HG03039 (cell line): ENCODE data around the gene WASHC2C.
"Not testable (repeated sequence)": the region's sequence is repeated elsewhere in the genome, so short reads cannot be mapped to it uniquely, and the experiment has no call there.

Experiments used
- ATAC-seq: cut with Tn5 transposase; IDR thresholded peaks from one replicate; pipeline ENCODE4 v1.9.1; 2021; ENCODE audit warnings: mild to moderate bottlenecking, moderate library complexity; ENCODE audit not compliant: unreplicated experiment

Gene WASHC2C

DNA sequence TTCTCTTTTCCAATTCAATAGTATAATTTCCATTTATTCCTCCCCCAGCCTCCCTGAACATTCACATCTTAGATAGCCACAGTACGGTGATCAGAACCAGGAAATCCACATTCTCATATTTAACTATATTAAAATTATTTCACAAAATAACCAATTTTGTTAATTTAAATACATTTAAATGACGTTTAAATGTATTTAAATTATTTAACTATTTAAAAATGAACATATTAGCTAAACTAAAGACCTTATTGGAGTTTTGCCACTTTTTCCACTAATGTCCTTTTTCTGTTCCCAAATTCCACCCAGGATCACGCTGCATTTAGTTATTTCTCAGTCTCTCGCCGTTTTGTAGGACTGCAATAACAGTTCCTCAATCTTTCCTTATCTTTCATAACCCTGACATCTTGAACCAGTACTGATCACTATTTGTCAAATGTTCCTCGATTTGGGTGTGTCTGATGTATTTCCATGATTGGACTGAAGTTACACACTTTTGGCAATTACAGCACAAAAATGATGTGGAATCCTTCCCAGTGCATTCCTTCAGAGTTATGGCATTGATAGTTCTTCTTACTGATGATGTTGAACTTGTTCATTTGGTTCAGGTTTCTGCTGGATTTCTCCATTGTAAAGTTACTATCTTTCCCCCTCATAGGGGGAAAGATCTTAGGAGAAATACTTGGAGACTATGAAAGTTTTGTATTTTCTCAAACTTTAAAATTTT, 93.2 kb downstream of the WASHC2C start:
- not testable (repeated sequence) for ATAC-seq

- ATAC-seq = not testable (repeated sequence)
These were observed 95.9 kb downstream of the WASHC2C start for GRCh38 chr10:45822918-45823317.
